Measurements from ENCODE around the gene CCT8L2. TPM values are rescaled to one million over a fixed set of nuclear protein-coding genes. Genes with fewer than 3 reads are reported as not detected.
"Not testable (repeated sequence)": the region's sequence is repeated elsewhere in the genome, so short reads cannot be mapped to it uniquely, and the experiment has no call there.

The CCT8L2 gene
- not detected for polyA plus RNA-seq (2013, experiment 1 of 2; ENCODE audit: insufficient read length)
- not detected for polyA plus RNA-seq (2013, experiment 2 of 2; ENCODE audit: insufficient read length)

- not testable (repeated sequence) for DNase-seq
Observed at GRCh38 chr22:16592710-16593109, at the start of gene CCT8L2. Gene CCT8L2 (minus strand): TSS chr22:16592810. CDS start chr22:16592550, 260 bp downstream.

GRCh38 chr22:16635442-16635841 is 42.8 kb upstream of the CCT8L2 start:
- DNase-seq: not testable (repeated sequence)

GRCh38 chr22:16634092-16634491 is 41.5 kb upstream of the CCT8L2 start:
- DNase-seq: not testable (repeated sequence)

GRCh38 chr22:16628476-16628875 is 35.9 kb upstream of the CCT8L2 start:
- DNase-seq: not testable (repeated sequence)

- DNase-seq: not testable (repeated sequence)
Observed at GRCh38 chr22:16625018-16625417, 32.4 kb upstream of the CCT8L2 start.

- DNase-seq: not testable (repeated sequence)
Observed at GRCh38 chr22:16623595-16623994, 31.0 kb upstream of the CCT8L2 start.

GRCh38 chr22:16617516-16617915 is 24.9 kb upstream of the CCT8L2 start:
- DNase-seq: not testable (repeated sequence)

GRCh38 chr22:16616390-16616938 is 23.9 kb upstream of the CCT8L2 start:
- DNase-seq: not testable (repeated sequence)

GRCh38 chr22:16615606-16616245 is 23.1 kb upstream of the CCT8L2 start:
- DNase-seq: not testable (repeated sequence)

GRCh38 chr22:16609548-16610261 is 17.1 kb upstream of the CCT8L2 start:
- no peak for DNase-seq

GRCh38 chr22:16608931-16609330 is 16.3 kb upstream of the CCT8L2 start:
- DNase-seq: no peak

GRCh38 chr22:16604257-16604998 is 11.8 kb upstream of the CCT8L2 start:
- DNase-seq: not testable (repeated sequence)

- DNase-seq: not testable (repeated sequence)
Observed at GRCh38 chr22:16603770-16604242, 11.2 kb upstream of the CCT8L2 start.

GRCh38 chr22:16603448-16603768 is 10.8 kb upstream of the CCT8L2 start:
- no peak for DNase-seq

- DNase-seq: not testable (repeated sequence)
Observed at GRCh38 chr22:16602728-16603447, 10.3 kb upstream of the CCT8L2 start.

- DNase-seq: not testable (repeated sequence)
Observed at GRCh38 chr22:16602224-16602727, 9.7 kb upstream of the CCT8L2 start.

GRCh38 chr22:16601437-16602223 is 9.0 kb upstream of the CCT8L2 start:
- no peak for DNase-seq

- DNase-seq: peak; percentile 1
Observed at GRCh38 chr22:16600644-16601436, 8.2 kb upstream of the CCT8L2 start.

GRCh38 chr22:16599648-16600047 is 7.0 kb upstream of the CCT8L2 start:
- not testable (repeated sequence) for DNase-seq

GRCh38 chr22:16595251-16595650 is 2.6 kb upstream of the CCT8L2 start:
- DNase-seq: not testable (repeated sequence)

All from fibroblast of skin of abdomen (primary cell).